Right lobe of liver (tissue), 6 donors: ENCODE results near the gene INA. TPM values are rescaled to one million over a fixed set of nuclear protein-coding genes. Genes with fewer than 3 reads are reported as not detected.
A peak's percentile ranks its signal among the peaks of the same experiment; 100 is the strongest.
"Not testable (repeated sequence)": the region's sequence is repeated elsewhere in the genome, so short reads cannot be mapped to it uniquely, and the experiment has no call there.

Source experiments
- ATAC-seq, 4 donors: fragments of 200-7000 bp; cut with Tn5 transposase; one replicate each; pipeline ENCODE4 v1.9.1; 2020; ENCODE audit warnings: mild to moderate bottlenecking in 4 of 4, moderate library complexity in 4 of 4
- DNase-seq, 3 donors: peaks; one replicate each; pipeline ENCODE4 v3.0.0-alpha.2; 2020
- H3K27ac ChIP-seq, 3 donors: fragments of 200-600 bp; one replicate each; pipeline ENCODE4 v1.8.0; 2022
- H3K27me3 ChIP-seq, 2 donors: fragments of 200-600 bp; one replicate each; pipeline ENCODE4 v1.8.0; 2022
- H3K36me3 ChIP-seq, 4 donors: fragments of 200-600 bp; sonication (generic) in 1 of 4; one replicate each; pipeline versions ENCODE4 v1.5.1 to v1.8.0; 2017 to 2022; ENCODE audit warnings: control low read depth in 1 of 4
- H3K4me1 ChIP-seq, 4 donors: fragments of 200-600 bp; sonication (generic) in 1 of 4; one replicate each; pipeline versions ENCODE4 v1.5.1 to v1.8.0; 2017 to 2022; ENCODE audit warnings: control low read depth in 1 of 4
- H3K4me3 ChIP-seq, 3 donors: fragments of 200-600 bp; one replicate each; pipeline ENCODE4 v1.8.0; 2022
- H3K9me3 ChIP-seq, 4 donors: fragments of 200-600 bp; sonication (generic) in 1 of 4; one replicate each; pipeline versions ENCODE4 v1.5.1 to v1.8.0; 2017 to 2022; ENCODE audit warnings: control low read depth in 1 of 4
- POLR2A ChIP-seq: fragments of 450-650 bp; IDR thresholded peaks from one replicate; pipeline ENCODE4 v1.6.1; 2017; ENCODE audit warnings: antibody characterized with exemption, mild to moderate bottlenecking
- WGBS: methylation state at CpG from one replicate; pipeline ENCODE4 v1.1.6; 2018; ENCODE audit warnings: low coverage, low lambda C conversion rate; ENCODE audit not compliant: insufficient coverage; ENCODE audit errors: missing lambda C conversion rate; 5-methylcytosine and 5-hydroxymethylcytosine counted together
- intact Hi-C, 2 donors: fragments of 100-400 bp; cut with DNase I; formaldehyde crosslinking; loops; one replicate each; pipeline versions ENCODE4 v1.11.2 to v1.14.1; 2022
- total RNA-seq, 6 experiments: library from RNA; depleted of rRNA in 2 of 6; stranded (reverse); fragments of >200 nt in 2 of 6; fragmentation: NEBNext Ultra II Directional in 3 of 6; extraction: Animal tissue kit (Norgen Biotek cat#: 25700) in 3 of 6; gene quantifications; one replicate each; pipeline versions ENCODE4 v1.1.0 to v1.2.4, GENCODE V29; 2016 to 2023
- TF ChIP-seq, protein P1 (sequence below), 4 donors: fragments of 200-600 bp in 3 of 4; fragments of 450-650 bp in 1 of 4; IDR thresholded peaks; one replicate each; pipeline versions ENCODE4 v1.5.1 to v1.8.0; 2016 to 2022; ENCODE audit warnings: antibody characterized with exemption in 4 of 4, mild to moderate bottlenecking in 2 of 4
- donor health status: DM: no; HTN: yes; CAD: no.
- donor health status: DM: no; HTN: no; CAD: no.
- donor health status: DM: no; HTN: no; CAD: no.
- donor health status: DM: no; HTN: yes; CAD: no.
- donor health status: DM: no; HTN: yes; CAD: no.

The INA gene
- total RNA-seq, 6 experiments from 2014 or later, result not detected

DNA sequence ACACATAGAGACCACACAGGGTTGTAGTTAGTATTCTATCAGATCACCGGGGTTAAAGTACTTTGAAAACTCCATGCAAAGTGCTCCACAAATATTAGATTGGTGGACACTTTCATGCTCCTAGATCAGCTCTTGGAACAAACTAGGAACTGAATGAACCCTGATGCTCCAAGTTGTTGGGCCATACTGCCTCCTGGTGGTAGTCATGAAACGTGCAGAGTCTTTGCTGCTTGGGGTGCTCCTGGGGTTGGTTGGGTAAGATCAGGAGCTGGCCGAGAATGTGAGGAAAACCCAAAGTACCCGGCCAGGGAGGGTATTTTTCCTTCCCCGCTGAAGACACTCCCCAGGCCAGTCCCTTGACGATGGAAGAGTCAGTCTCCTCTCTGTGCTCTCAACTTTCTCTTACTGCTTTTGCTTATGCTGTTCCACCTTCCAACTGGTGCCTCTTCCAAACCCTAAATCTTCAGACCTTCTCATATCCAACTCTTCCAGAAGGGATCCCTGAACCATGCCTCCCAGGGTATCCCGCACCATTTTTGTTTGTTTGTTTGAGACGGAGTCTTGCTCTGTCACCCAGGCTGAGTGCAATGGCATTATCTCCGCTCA lies 32.2 kb upstream of the INA start:
- intact Hi-C loops, result loop anchor here in 1 of 2 donors (10.0 kb wide), 2 partner anchors 170 to 330 kb away; partner anchors contain the start of gene CNNM2
- ATAC-seq (peak; percentile 96 to 98 (median 97)), DNase-seq (peak; percentile 47 to 67 (median 64))
- 34% methylated on average over 7 of the region's 9 CpGs for WGBS
- H3K4me3 ChIP-seq, result no peak overlapping the region
- no peaks in the 10 kb centered on the region for H3K27me3 ChIP-seq
- no peak overlapping the region for H3K27ac ChIP-seq
- peaks cover 0 to 4% (median 0%) of the 10 kb centered on the region in 4 donors for H3K4me1 ChIP-seq
- H3K9me3 ChIP-seq, result no peaks in the 10 kb centered on the region
- TF ChIP-seq POLR2A, result no peak
- TF ChIP-seq, protein P1, sequence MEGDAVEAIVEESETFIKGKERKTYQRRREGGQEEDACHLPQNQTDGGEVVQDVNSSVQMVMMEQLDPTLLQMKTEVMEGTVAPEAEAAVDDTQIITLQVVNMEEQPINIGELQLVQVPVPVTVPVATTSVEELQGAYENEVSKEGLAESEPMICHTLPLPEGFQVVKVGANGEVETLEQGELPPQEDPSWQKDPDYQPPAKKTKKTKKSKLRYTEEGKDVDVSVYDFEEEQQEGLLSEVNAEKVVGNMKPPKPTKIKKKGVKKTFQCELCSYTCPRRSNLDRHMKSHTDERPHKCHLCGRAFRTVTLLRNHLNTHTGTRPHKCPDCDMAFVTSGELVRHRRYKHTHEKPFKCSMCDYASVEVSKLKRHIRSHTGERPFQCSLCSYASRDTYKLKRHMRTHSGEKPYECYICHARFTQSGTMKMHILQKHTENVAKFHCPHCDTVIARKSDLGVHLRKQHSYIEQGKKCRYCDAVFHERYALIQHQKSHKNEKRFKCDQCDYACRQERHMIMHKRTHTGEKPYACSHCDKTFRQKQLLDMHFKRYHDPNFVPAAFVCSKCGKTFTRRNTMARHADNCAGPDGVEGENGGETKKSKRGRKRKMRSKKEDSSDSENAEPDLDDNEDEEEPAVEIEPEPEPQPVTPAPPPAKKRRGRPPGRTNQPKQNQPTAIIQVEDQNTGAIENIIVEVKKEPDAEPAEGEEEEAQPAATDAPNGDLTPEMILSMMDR (IDR thresholded peaks at IDR 0.05), result peak; percentile 85 to 90 (median 87)
- H3K36me3 ChIP-seq, result no peaks in the 10 kb centered on the region

DNA sequence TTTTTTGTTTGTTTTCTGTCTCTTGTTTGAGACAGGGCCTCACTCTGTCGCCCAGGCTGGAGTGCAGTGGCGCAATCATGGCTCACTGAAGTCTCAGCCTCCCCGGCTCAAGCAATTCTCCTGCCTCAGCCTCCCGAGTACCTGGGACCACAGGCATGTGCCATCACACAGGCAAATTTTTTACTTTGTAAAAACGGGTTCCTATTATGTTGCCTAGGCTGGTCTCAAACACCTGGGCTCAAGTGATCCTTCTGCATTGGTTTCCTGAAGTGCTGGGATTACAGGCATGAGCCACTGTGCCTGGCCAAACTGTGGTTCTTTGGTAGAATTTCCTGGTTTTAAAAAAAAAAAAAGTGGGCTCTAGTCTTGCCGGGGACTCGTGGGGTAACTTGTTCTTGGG lies 31.4 kb upstream of the INA start, which contains the start of gene RPEL1:
RPEL1 (plus strand) TSS at position 301 of the 400 bp plus-strand sequence. CDS start 110 bp downstream, outside the sequence.
- intact Hi-C loops, result loop anchor here in 1 of 2 donors (10.0 kb wide), 2 partner anchors 171 to 331 kb away; partner anchors contain the start of gene CNNM2
- WGBS, result 78% methylated on average over 6 of the region's 7 CpGs
- ATAC-seq, result not testable (repeated sequence)

DNA sequence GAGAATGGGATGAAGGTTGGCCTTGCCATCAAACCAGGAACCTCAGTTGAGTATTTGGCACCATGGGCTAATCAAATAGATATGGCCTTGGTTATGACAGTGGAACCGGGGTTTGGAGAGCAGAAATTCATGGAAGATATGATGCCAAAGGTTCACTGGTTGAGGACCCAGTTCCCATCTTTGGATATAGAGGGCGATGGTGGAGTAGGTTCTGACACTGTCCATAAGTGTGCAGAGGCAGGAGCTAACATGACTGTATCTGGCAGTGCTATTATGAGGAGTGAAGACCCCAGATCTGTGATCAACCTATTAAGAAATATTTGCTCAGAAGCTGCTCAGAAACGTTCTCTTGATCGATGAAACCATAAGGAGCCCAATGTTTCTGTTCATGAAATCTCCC lies 30.6 kb upstream of the INA start:
- H3K9me3 ChIP-seq, result no peaks in the 10 kb centered on the region
- H3K27ac ChIP-seq, result no peak overlapping the region
- H3K4me1 ChIP-seq, result peaks cover 0 to 1% (median 0%) of the 10 kb centered on the region in 4 donors
- H3K36me3 ChIP-seq, result no peaks in the 10 kb centered on the region
- ATAC-seq (no peak), DNase-seq (no peak)
- WGBS, result 59% methylated on average over 4 of the region's 4 CpGs
- intact Hi-C loops, result loop anchor here in 1 of 2 donors (10.0 kb wide), 2 partner anchors 172 to 332 kb away; partner anchors contain the start of gene CNNM2
- no peak overlapping the region for H3K4me3 ChIP-seq
- TF ChIP-seq, protein P1 (IDR thresholded peaks at IDR 0.05), result no peak
- no peak for TF ChIP-seq POLR2A
- no peaks in the 10 kb centered on the region for H3K27me3 ChIP-seq

More for the DNA sequence above, 31.4 kb upstream of the INA start, which contains the start of gene RPEL1:
- not testable (repeated sequence) for H3K4me1 ChIP-seq, H3K9me3 ChIP-seq, DNase-seq, H3K27ac ChIP-seq, H3K4me3 ChIP-seq, H3K36me3 ChIP-seq, H3K27me3 ChIP-seq

DNA sequence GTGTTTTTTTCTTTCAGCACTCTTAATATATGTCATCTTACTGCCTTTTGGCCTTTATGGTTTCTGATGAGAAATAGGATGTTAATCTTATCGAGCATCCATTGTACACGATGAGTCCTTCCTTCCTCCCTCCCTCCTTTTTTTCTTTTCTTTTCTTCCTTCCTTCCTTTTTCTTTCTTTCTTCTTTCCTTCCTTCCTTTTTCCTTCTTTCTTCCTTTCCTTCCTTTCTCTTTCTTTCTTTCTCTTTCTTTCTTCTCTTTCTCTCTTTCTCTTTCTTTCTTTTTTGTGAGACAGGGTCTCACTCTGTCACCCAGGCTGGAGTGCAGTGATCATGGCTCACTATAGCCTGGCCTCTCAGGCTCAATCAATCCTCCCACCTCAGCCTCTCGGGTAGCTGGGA lies 22.8 kb upstream of the INA start:
- intact Hi-C loops, result no loop called here

More for the DNA sequence above, 22.8 kb upstream of the INA start:
- DNase-seq (no peak), ATAC-seq (no peak)
- H3K27me3 ChIP-seq, result no peaks in the 10 kb centered on the region
- H3K4me3 ChIP-seq, result no peak overlapping the region
- 54% methylated on average over 3 of the region's 3 CpGs for WGBS
- H3K36me3 ChIP-seq, result no peaks in the 10 kb centered on the region
- no peaks in the 10 kb centered on the region for H3K4me1 ChIP-seq
- no peak for TF ChIP-seq POLR2A
- TF ChIP-seq, protein P1 (IDR thresholded peaks at IDR 0.05), result no peak
- H3K27ac ChIP-seq, result no peak overlapping the region
- no peaks in the 10 kb centered on the region for H3K9me3 ChIP-seq
